Sigmoid colon (tissue), 4 donors: ENCODE results near the gene HS3ST3B1.

Experiments used
- POLR2AphosphoS5 ChIP-seq, 4 donors: sonication (generic); formaldehyde crosslinking; IDR thresholded peaks; one replicate each; pipeline ENCODE4 v1.6.1; 2017; ENCODE audit warnings: antibody characterized with exemption in 4 of 4
- TF ChIP-seq, protein P1 (sequence below), 4 experiments: fragments of 450-650 bp in 3 of 4; fragments of 200-600 bp in 1 of 4; IDR thresholded peaks; one replicate each; pipeline ENCODE4 v1.5.1; 2016 to 2019; ENCODE audit warnings: antibody characterized with exemption in 4 of 4, mild to moderate bottlenecking in 3 of 4, moderate library complexity in 2 of 4

DNA sequence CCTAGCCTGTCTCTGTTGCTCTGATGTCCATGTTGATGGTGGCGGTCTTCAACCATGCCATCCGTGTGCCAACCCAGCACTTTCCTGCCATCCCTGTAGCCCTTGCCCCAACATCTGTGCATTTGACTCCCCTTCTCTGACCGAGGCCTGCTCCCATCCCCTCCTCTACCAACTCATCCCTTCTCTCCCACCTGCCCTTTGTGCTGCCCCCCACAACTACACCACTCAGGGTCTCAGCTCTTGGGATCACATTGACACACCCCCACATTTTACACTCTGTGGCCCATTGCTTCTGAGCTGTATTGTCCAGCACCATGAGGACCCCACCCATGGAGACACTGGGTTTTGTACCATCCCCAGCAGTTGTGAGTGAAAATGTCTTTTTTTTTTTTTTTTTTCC, 11.6 kb downstream of the HS3ST3B1 start:
- TF ChIP-seq, protein P1, sequence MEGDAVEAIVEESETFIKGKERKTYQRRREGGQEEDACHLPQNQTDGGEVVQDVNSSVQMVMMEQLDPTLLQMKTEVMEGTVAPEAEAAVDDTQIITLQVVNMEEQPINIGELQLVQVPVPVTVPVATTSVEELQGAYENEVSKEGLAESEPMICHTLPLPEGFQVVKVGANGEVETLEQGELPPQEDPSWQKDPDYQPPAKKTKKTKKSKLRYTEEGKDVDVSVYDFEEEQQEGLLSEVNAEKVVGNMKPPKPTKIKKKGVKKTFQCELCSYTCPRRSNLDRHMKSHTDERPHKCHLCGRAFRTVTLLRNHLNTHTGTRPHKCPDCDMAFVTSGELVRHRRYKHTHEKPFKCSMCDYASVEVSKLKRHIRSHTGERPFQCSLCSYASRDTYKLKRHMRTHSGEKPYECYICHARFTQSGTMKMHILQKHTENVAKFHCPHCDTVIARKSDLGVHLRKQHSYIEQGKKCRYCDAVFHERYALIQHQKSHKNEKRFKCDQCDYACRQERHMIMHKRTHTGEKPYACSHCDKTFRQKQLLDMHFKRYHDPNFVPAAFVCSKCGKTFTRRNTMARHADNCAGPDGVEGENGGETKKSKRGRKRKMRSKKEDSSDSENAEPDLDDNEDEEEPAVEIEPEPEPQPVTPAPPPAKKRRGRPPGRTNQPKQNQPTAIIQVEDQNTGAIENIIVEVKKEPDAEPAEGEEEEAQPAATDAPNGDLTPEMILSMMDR (IDR thresholded peaks at IDR 0.05): no peak
- TF ChIP-seq POLR2AphosphoS5 (IDR thresholded peaks at IDR 0.05): no peak
